ENCODE results near the gene ATG4B.

- TF ChIP-seq, protein P1, sequence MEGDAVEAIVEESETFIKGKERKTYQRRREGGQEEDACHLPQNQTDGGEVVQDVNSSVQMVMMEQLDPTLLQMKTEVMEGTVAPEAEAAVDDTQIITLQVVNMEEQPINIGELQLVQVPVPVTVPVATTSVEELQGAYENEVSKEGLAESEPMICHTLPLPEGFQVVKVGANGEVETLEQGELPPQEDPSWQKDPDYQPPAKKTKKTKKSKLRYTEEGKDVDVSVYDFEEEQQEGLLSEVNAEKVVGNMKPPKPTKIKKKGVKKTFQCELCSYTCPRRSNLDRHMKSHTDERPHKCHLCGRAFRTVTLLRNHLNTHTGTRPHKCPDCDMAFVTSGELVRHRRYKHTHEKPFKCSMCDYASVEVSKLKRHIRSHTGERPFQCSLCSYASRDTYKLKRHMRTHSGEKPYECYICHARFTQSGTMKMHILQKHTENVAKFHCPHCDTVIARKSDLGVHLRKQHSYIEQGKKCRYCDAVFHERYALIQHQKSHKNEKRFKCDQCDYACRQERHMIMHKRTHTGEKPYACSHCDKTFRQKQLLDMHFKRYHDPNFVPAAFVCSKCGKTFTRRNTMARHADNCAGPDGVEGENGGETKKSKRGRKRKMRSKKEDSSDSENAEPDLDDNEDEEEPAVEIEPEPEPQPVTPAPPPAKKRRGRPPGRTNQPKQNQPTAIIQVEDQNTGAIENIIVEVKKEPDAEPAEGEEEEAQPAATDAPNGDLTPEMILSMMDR (conservative IDR thresholded peaks at IDR 0.05; ENCODE audit: low read depth, low read length), result no peak
- no peak for TF ChIP-seq BHLHE40 (IDR thresholded peaks at IDR 0.05; ENCODE audit: low read depth, low read length)
Measured at GRCh38 chr2:241675885-241676284, 38.4 kb downstream of the ATG4B start.
